Pulmonary artery endothelial cell (primary cell): Measurements from ENCODE around the gene F3. TPM values are rescaled to one million over a fixed set of nuclear protein-coding genes. Genes with fewer than 3 reads are reported as not detected.
"Not testable (repeated sequence)": the region's sequence is repeated elsewhere in the genome, so short reads cannot be mapped to it uniquely, and the experiment has no call there.

Experiments used
- DNase-seq: peaks from one replicate; pipeline ENCODE4 v3.0.0-alpha.2; 2011; ENCODE audit warnings: low read depth, low spot score
- total RNA-seq: library from RNA; depleted of rRNA; stranded (reverse); fragments of >200 nt; gene quantifications from 2 replicates; pipeline ENCODE4 v1.2.3, GENCODE V29; 2014

F3 gene
- total RNA-seq: 2.0 and 2.1 TPM in 2 replicates

DNA sequence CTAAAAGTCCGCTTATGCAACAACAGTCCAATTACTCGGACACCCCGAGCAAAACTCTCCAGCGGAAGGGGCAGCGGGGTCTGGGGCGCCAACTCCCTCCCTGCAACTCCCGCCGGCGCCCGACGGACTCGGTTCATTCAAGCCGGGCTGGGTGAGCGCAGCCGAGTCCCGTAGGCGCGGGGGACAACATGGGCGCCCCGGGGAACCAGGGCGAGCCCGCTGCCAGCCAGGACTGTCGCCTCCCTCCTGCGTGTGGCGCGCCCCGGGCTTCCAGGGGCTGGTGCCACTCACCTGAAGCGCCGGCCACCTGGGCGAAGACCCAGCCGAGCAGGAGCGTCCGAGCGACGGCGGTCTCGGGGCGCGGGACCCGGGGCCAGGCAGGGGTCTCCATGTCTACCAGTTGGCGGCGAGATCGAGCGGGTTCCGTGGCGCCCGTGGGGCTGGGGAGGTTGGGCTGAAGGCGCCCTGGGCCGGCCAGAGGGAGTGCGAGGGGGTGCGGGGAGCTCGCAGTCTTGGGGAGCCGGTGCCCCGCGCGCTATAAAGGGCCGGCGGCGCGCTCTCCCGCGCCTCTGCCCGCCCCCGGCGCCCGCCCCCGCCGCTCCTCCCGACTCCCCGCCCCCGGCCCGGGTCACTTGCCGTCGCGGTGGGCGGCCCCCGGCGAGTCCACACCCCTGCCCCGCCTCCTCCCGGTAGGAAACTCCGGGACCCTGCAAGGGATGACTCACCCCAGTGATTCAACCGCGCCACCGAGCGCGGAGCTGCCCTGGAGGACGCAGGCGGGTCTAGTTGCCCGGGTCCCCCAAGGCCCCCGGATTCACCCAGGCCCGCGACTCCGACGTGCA lies at the start of gene F3:
Gene F3 (minus strand): TSS at position 514 of the 842 bp plus-strand sequence. CDS start 123 bp downstream, at position 391.
- DNase-seq: peak; percentile 44

DNA sequence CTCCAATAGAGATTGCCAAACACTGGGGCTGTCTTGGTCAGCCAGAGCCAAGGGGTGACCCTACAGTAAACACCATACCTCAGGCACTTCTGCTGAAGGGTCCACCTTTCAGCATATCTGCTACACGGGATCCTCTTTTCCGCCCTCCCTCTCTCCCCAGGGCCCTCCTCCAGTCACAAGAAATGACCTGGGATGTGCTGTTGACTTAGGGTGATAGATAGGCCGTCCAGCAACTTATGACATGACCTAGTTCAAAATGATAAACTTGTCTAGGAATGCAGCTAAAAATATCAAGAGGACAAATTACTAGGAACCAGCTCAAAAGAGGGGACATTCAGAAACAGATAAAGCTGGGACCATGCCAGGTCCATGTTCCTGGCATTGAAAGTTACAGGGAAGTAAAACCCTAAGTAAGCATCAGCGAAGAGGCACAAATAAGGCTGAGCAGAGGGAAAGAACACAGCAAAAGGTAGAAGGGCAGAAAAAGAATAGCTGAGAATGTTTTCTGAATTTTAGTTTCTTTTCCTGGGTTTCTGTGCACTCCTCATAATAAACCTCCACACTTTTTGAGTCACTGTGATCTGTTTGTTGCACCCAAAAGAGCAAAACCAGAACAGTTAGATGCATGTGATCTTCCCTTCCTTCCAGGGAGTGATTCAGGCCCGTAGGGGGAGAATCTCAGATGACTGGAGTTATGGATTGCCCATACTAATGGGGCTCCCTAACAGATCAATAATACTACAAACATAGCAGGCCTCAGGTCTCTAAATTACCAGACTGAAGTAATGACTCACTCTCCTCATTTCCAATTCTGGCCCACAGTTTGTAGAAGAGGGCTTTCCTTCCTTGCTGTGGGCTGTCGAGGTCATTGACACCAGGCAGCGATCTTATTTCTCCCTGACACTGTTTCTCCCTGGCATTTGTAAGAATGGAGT lies 48.9 kb upstream of the F3 start:
- no peak for DNase-seq

DNA sequence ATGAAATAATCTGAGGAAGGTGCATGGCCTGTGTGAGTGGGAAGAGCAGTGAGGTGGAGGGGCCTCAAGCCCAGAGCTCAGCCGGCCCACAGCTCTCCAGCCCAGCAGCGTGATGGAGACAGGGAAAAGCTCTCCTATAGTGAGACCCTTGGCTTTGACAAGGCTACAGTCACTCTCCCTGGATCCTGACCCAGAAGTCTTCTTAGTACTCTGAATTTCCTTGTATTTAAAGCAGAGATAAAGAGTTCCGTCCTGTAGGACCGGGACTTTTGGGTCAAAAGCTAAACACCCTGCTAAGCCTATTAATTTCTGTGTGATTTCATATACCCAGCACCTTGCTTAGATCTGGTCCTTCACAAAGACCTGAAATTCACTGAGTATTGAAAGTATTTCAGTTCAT lies 48.2 kb upstream of the F3 start:
- DNase-seq: no peak

DNA sequence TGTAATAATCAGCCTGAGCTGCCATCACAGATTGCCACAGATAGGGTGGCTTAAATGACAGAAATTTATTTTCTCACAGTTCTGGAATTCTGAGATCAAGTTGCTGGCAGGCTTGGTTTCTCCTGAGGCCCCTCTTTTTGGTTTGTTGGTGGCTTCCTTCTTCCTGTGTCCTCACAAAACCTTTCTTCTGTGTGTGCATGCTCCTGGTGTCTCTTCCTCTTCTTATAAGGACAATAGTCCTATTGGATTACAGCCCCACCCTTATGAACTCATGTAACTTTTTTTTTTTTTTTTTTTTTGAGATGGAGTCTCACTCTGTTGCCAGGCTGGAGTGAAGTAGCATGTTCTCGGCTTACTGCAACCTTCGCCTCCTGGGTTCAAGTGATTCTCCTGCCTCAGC lies 41.0 kb upstream of the F3 start:
- DNase-seq: no peak

DNA sequence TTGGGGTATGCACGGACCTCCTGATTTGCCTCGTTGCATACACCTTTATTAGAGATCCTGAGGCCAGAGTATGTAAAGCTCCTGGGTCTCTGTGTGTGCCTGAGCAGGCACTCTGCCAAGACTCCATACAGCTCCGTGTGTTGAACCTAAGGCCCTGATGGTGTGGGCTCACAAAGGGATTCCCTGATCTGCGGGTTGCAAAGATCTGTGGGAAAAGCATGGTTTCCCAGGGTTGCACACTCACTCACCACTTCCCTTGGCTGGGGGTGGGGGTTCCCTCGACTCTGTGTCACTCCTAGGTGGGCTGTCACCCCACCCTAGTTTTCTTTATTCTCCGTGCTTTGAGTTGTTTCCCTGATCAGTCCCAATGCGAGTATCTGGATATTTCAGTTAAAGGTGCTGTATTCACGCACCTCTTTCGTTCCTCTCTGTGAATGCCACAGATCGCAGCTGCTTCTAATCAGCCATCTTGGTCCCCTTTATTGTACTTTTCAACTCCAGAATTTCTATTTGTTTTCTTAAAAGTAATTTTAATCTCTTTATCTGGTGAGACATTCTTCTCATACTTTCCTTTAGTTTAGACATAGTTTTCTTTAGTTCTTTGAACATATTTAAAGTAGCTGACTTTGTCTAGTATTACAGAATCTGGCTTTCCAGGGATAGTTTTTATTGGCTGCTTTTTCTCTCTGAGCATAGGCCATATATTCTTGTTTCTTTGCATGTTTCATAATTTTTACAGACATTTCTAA lies 39.0 kb upstream of the F3 start:
- DNase-seq: no peak

DNA sequence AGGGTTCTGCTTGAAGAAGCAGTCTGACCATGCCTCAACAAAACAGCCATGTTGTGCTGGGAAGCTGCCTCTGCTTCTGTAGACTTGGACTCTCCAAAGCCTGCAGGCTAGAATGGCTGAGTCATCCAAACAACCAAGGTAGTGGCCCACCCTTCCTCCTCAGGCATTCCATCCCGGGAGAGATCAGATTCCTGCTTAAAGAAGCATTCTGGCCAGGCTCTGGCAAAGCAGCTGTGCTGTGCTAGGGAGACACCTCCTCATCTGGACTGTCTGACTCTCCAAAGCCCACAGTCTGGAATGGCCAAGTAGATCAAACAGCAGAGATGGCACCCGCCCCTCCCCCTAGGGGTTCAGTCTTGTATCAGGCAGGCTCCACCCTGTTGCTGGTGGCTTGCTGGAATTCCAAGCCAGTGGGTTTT lies 38.3 kb upstream of the F3 start:
- no peak for DNase-seq

DNA sequence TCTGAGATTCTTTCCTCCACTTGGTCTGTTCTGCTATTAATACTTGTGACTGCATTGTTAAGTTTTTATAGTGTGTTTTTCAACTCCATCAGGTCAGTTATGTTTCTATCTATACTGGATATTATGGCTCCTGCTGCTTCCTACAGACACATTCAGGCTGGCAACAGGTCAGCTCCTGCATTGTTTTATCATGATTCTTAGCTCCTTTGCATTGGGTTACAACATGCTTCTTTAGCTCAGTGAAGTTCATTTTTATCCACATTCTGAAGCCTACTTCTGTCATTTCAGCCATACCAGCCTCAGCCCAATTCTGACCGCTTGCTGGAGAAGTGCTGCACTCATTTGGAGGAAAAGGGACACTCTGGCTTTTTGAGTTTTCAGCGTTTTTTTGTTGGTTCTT lies 37.3 kb upstream of the F3 start:
- no peak for DNase-seq

DNA sequence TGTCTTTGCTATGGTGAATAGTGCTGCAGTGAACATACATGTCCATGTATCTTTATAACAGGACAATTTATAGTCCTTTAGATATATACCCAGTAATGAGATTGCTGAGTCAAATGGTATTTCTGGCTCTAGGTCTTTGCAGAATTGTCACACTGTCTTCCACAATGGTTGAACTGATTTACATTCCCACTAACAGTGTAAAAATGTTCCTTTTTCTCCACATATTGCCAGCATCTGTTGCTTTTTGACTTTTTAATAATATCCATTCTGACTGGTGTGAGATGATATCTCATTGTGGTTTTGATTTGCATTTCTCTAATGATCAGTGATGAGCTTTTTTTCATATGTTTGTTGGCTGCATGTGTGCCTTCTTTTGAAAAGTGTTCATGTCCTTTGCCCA lies 32.4 kb upstream of the F3 start:
- DNase-seq: not testable (repeated sequence)

DNA sequence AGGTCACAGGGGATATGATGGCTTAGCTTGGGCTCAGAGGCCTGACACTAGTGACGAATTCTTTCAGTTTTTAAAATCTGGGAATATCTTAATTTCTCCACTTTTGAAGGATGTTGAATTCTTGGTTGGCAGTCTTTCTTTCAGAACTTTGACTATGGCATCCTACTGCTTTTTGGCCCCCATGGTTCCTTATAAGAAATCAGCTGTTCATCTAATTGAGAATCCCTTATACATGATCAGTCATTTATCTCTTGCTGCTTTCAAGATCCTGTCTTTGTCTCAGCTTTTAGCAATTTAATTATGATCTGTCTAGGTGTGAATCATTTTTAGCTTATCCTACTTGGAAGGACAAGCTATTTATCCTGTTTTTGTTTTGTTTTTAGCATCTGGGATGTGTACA lies 31.2 kb upstream of the F3 start:
- DNase-seq: no peak

DNA sequence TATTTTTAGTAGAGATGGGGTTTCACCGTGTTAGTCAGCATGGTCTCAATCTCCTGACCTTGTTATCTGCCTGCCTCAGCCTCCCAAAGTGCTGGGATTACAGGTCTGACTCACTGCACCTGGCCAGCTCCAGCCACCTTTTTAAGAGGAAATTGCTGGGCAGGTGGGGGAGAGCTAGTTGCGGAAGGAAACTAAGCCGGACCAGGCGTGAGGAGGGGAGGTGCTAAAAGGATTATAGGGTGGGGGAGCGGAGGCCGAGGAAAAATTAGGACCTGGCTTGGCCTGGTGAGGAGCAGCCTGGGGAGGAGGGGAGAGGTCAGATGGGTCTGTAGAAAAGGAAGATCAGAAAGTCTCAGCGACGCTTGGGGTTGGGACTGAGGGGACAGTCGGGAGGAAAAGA lies 29.4 kb upstream of the F3 start:
- DNase-seq: not testable (repeated sequence)

DNA sequence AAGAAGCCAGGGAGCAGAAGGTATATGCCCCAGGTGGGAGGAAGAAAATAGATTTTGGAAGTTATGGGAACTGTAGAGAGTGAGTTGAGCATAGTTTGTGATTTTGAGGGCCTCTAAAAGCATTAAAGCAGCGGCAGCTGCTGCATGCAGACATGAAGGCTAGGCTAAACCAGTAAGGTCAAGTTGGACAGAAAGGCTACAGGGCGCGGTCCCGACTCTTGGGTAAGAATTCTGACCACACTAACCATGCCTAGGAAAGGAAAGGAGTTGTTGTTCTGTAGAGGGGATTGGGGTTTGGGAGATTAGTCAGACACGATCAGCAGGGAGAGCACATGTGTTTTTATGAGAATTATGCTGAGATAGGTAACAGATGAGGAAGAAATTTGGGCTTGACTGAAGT lies 27.2 kb upstream of the F3 start:
- not testable (repeated sequence) for DNase-seq

DNA sequence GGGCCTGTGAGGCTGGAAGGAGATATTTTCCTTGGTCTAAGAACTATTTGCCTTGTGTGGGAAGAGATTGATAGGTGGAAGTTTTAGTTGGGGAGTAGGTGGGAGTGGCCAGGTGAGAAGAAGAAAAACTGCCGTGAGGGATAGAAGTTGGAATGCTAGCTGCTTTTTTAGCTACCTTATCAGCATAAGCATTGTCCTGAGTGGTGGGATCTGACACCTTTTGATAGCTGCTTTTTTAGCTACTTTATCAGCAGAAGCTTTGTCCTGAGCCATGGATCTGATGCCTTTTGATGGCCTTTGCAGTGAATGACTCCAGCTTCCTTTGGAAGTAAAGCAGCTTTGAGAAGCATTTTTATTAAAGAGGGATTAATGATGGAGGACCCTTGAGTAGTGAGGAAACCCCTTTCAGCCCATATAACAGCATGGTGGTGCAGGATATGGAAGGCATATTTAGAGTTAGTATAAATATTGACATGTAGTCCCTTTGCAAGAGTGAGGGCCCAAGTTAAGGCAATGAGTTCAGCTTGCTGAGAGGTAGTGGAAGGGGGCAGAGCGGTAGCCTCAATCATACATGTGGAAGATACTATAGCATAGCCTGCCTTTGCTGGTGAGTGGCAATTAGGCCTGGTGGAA lies 26.5 kb upstream of the F3 start:
- DNase-seq: not testable (repeated sequence)

DNA sequence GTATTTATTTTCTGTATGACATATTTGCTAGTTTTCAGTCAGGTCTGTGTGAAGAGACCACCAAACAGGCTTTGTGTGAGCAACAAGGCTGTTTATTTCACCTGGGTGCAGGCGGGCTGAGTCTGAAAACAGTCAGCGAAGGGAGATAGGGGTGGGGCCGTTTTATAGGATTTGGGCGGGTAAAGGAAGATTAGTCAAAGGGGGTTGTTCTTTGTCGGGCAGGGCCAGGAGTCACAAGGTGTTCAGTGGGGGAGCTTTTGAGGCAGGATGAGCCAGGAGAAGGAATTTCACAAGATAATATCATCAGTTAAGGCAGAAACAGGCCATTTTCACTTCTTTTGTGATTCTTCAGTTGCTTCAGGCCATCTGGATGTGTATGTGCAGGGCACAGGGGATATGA lies 24.9 kb upstream of the F3 start:
- not testable (repeated sequence) for DNase-seq

DNA sequence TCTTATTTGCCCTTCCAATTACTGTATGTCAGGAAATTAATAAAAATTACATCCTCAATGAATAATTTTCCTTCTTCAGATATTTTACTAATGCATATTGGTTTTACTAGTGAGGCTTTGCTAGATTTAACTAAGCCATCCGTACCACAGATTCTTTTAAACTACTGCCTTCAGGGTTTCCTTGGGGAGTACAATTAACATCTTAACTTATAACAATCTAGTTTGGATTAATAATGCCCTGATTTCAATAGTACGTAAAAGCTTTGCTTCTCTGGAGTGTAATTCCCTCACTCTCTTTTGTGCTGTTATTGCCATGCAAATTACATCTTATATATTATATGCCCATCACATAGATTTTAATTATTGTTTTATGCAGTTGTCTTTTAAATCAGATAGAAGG lies 24.3 kb upstream of the F3 start:
- no peak for DNase-seq

DNA sequence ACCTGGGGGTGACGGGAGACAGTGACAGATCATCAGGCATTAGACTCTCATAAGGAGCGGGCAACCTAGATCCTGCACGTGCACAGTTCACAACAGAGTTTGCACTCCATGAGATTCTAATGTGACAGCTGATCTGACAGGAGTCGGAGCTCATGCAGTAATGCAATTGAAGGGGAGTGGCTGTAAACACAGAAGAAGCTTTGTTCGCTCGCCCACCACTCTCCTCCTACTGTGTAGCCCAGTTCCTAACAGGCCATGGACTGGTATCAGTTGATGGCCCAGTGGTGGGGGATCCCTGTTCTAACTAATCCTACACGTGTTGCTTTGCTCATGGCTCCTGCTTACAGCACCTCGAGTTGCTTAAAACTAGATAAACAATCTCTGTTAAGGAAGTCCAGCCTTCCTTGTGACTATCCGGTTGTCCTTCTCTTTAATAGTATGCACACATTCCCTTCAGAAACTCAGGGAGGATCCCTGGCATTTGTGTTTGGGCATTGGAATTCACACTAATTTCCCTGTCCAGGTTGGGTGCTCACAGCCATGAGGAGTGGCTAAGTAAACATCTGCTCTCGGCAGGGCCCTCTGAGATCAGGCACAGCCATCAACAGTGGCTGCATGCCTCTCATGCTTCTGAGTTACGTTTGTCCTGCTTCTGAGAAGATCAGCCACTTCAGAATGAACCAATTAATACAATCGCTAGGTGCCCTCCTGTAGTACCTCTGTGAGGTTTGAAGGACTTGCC lies 21.1 kb upstream of the F3 start:
- no peak for DNase-seq

DNA sequence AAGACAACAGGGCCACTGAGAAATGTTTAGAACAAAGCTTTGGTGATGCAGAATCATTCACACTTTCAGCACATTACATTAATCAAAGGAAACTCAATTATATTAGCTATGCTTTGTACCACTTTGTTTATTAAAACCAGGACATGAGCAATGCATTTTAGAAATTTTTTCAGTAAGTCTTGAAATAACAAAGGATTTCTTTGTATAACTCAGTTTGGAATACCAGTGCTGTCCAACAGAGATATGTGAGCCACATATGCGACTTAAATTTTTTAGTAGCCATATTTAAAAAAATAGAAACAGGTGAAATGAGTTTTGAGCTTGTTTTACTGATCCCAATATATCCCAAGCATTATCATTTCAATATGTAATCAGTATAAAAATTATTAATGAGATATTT lies 18.8 kb upstream of the F3 start:
- no peak for DNase-seq

DNA sequence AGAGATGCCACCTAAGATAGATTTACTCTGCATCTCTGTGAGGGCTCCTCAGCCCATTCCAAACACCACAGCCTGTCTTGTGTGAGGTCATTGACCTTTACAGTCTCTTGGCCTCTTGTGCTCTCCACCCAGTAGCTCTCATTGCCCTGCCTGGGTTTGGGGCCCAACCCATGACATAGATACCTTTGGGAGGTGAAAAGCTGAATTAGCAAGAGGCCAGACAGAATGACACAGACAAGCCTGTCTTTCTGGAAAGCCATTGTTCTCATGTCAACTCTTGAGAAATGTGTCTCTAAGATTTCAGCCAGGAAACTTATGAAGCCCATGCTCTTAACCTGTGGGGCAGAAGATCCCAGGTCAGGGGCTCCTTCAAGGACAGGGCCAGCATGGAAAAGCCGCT lies 18.4 kb upstream of the F3 start:
- DNase-seq: no peak

DNA sequence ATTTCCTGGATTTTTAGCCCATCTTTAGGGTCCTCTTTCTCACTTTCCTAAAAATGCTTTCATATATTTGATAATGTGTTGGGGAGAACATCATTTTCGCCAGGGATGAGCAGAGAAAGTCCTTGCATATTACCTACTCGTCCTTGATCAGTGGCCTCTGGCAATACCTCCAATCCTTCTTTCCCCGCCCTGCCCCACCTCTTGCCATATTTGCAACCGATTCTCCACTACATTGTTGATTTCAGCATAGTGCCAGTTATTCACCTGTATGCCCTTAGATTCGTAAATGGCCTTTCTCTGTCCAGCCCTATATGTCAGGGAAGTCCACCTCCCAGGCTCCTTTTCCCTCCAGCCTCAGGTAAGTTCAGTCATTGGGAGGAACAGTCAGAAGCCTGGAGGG lies 13.5 kb upstream of the F3 start:
- DNase-seq: no peak

DNA sequence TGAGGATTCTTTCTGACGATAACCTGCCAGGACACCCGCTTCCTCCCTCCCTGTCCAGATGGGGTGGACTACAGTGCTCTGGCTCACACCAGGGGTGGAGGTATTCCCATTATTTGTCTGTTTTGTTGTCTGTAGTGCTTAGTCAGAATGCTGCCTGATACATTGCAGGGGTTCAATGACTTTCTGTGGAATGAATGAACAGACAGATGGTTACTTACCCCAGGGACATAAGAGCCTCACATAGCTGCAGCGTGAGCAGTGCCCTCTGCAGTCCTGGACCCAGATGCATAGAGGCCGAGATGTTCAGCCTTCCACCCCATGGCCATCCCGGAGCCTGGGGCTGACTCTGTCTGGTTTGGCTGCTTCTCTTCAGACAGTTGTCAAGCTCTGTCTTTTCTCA lies 13.0 kb upstream of the F3 start:
- DNase-seq: no peak

DNA sequence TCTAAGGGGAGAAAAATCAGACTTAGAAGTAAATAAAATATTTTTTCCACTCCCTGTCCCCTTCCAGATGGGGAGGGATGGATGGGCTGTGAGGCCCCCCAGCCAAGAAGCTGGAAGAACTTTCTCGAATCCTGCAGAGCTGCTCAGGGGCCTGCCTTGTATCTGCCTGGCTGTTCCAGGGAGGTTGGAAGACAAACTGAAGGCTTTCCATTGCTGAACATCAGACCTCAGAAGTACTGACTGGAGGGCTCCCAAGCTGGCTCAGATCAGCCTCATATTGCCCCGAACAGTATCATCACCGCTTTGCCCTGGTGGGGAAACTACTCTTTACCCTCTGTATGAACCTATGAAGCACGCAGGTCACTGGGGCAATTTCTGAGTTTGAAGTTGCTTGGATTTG lies 12.4 kb upstream of the F3 start:
- DNase-seq: no peak

DNA sequence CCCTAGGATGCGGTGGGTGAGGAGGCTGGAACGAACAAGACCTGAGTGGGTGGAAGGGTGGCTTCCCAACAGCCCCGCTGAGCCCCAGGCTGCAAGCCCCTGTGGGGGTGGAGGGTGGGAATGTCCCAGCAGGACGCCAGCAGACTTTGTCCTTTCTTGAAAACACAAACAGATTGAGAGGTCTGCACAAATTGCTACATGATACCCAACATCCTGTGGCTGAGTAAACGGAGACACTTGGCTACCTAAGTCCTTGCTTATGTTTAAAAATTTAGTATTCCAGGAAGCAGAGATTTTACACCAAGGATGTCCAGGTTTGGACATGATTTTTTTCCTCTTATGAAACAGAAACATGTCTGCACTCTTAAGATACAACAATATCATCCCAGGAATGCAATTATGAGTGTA lies 11.8 kb upstream of the F3 start:
- no peak for DNase-seq
